GM13976 (cell line): ENCODE results near the gene SPEF1.

Experiments
- DNase-seq: peaks from one replicate; pipeline ENCODE4 v3.0.0; 2012; ENCODE audit warnings: low spot score
- in situ Hi-C: fragments of 300-500 bp; cut with MboI; formaldehyde crosslinking; loops from one replicate; pipeline ENCODE4 v1.12.0; 2022; ENCODE audit warnings: low sequenced_read_pairs, mixed read lengths, inconsistent platforms; ENCODE audit not compliant: unreplicated experiment
- TF ChIP-seq, protein P1 (sequence below): IDR thresholded peaks from 2 replicates; pipeline ENCODE4 v1.5.1; 2012; ENCODE audit warnings: borderline replicate concordance, mild to moderate bottlenecking; ENCODE audit not compliant: insufficient read depth; ENCODE audit errors: extremely low read depth, missing control alignments, control extremely low read depth

Gene SPEF1

GRCh38 chr20:3741836-3742458 is 39.3 kb downstream of the SPEF1 start:
- in situ Hi-C loops: no loop called here
- TF ChIP-seq, protein P1, sequence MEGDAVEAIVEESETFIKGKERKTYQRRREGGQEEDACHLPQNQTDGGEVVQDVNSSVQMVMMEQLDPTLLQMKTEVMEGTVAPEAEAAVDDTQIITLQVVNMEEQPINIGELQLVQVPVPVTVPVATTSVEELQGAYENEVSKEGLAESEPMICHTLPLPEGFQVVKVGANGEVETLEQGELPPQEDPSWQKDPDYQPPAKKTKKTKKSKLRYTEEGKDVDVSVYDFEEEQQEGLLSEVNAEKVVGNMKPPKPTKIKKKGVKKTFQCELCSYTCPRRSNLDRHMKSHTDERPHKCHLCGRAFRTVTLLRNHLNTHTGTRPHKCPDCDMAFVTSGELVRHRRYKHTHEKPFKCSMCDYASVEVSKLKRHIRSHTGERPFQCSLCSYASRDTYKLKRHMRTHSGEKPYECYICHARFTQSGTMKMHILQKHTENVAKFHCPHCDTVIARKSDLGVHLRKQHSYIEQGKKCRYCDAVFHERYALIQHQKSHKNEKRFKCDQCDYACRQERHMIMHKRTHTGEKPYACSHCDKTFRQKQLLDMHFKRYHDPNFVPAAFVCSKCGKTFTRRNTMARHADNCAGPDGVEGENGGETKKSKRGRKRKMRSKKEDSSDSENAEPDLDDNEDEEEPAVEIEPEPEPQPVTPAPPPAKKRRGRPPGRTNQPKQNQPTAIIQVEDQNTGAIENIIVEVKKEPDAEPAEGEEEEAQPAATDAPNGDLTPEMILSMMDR: no peak
- no peak for DNase-seq

DNA sequence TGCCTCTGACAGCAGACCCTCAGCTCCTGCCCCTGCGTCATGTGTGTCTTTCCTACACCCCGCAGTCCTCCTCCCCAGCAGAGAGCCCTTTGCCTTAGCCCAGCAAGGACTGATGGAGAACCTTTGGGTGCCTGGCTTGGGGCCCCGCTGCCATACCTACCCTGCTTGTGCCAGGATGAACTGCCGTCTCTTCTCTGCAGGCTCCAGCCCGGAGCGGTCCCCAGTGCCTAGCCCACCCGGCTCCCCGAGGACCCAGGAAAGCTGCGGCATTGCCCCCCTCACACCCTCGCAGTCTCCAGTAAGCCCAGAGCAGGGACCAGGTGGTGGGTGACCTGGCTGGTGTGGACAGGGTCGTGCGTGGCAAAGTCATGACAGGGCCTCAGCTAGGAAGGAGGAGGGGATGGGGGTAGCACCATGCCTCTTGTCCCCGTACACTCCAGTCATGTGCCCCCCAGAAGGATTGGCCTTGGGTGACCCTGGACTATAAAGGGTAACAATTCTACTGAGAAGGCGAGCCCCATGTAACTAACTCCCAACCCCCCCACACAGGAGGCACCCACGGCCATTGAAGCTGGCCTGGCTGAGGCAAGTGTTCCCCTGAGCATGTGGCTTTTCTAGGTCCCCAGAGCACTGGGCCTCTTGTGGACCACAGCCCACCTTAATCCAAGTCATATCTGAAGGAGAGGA is 40.5 kb downstream of the SPEF1 start:
- in situ Hi-C loops: no loop called here
- TF ChIP-seq, protein P1: no peak
- DNase-seq: no peak

- in situ Hi-C loops: no loop called here
- TF ChIP-seq, protein P1: no peak
- no peak for DNase-seq
Measured at GRCh38 chr20:3739926-3740451, 41.3 kb downstream of the SPEF1 start.

GRCh38 chr20:3739054-3739925 is 42.0 kb downstream of the SPEF1 start:
- DNase-seq: no peak
- in situ Hi-C loops: no loop called here

DNA sequence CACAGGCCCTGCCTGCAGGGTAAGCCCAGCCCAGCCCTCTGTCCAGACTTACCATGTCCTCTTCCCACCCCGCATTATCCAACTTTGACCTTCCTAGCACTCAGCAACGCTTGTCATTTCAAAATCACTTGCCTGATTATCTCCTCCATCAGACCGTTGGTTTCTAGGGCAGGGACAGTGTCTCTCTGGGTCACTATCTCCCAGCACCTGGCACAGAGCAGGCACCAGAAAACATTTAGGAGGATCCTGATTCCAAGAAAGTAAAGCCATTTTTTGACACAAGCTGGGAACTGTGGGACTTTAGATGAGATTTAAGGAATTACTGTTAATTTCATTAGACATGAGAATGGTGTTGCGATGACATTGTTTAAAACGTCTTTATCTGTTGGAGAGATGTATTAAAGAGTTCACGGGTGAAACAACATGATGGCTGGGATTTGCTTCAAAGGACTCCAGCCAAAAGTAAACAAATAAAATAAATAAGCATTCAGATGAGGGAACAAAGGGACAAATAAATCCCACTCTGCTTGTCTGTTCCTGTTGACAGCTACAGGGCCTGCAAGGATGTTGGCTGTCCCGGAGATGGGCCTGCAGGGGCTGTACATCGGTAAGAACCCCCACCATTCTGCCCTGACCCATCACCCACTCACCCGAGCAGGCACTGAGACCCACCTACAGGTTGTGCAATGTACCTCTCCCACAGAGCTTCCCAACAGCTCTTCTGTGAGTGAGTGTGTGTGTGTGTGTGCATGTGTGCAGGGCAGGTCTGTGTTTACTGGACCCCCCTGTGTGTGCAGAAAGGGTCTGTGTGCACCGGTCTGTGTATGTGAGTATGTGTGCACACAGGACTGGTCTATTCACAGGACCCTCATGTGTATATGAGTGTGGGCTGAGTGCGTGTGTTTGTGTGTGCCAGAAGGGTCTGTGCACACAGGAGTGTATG is 42.9 kb downstream of the SPEF1 start:
- in situ Hi-C loops: no loop called here
- TF ChIP-seq, protein P1: no peak

More at GRCh38 chr20:3739054-3739925, 42.0 kb downstream of the SPEF1 start:
- TF ChIP-seq, protein P1: no peak

More for the DNA sequence above, 42.9 kb downstream of the SPEF1 start:
- DNase-seq: no peak
